ENCODE measurements around the gene HECTD1.

The HECTD1 gene

DNA sequence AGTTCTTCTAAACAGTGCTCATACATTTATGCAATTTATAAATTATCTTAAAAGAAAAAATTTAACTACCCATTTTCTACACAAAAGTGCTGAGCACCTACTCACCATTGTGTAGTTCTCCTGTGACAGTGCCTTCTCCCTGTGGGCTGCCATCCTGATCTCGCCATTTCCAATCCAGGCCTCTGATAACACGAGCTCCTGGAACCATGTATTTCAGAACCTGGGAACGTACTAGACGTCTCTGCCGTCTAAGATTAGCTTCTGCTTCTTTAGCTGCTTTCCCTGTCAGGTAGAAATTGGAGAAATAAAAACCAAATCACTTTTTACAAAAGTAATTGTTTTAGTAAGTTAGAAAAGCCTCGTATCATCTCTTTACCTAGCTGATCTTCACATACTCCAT is 74.5 kb downstream of the HECTD1 start:
- H3K4me3 ChIP-seq (ENCODE audit: low read depth in 1 of 5, low read length in 5 of 5) = no peak overlapping the region
- no peak overlapping the region for H3K9ac ChIP-seq (ENCODE audit: low read length in 5 of 5)
- no peak overlapping the region for H3K27ac ChIP-seq (ENCODE audit: low read depth, low read length)
- no peaks in the 10 kb centered on the region for H3K9me3 ChIP-seq (ENCODE audit: control insufficient read depth in 5 of 5, low read length in 5 of 5)
- H3K4me1 ChIP-seq (ENCODE audit: control insufficient read depth in 5 of 5, insufficient read depth in 5 of 5, low read length in 5 of 5) = peaks cover 0 to 1% (median 0%) of the 10 kb centered on the region in 5 donors
- H3K36me3 ChIP-seq (ENCODE audit: control insufficient read depth in 5 of 5, insufficient read depth in 5 of 5, low read length in 5 of 5) = peaks cover 43 to 83% (median 55%) of the 10 kb centered on the region in 5 donors
- no peaks in the 10 kb centered on the region for H3K27me3 ChIP-seq (ENCODE audit: control insufficient read depth in 5 of 5, insufficient read depth in 4 of 5, low read length in 5 of 5)

DNA sequence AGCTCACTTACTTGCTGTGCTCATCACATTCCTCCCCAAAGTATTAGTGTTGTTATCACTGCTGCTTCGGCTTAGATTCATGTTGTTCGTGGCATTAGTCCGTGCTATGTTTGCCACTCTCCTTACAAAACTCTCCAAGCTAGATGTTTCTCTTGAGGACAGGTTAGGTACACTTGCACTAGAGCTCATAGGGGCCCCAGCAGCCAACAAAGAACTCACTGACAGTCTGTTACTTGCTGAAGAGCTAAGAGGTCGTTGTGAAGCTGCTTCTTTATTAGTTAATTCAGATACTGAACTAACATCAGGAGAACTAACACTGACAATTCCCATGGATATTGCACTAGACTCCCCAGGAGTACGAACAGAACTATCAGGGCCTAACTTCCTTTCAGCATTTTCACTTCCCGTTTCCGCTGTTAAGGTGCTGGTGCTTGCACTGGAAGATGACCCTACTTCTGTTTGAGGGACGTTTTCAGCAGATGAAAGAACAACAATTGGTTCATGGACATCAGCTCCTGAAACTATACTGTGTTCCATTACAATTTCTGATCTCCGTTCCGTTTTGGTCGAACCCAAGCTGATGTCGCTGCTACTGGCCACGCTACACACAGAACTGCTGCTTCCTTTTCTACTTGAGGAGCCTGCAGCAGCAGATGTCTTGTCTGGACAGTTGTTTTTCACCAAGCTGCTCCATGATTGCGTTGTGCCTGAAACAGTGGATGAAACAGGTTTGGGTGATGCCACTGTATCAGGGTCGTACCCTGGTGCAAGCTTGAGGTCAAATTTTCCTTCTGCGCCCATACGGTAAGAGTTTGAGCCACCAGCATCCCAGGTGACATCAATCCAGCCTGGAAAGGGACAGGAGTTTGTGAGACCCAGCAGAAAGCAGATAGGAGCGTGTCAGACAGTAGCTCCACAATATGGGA is 78.7 kb downstream of the HECTD1 start:
- Histone ChIP-seq H3K4me1 (ENCODE audit: control insufficient read depth in 5 of 5, insufficient read depth in 5 of 5, low read length in 5 of 5) (no peaks in the 10 kb centered on the region), H3K4me3 (ENCODE audit: low read depth in 1 of 5, low read length in 5 of 5) (no peak overlapping the region), H3K9ac (ENCODE audit: low read length in 5 of 5) (peak overlapping the region in 1 of 5 donors; percentile 9), H3K9me3 (ENCODE audit: control insufficient read depth in 5 of 5, low read length in 5 of 5) (no peaks in the 10 kb centered on the region), H3K36me3 (ENCODE audit: control insufficient read depth in 5 of 5, insufficient read depth in 5 of 5, low read length in 5 of 5) (peaks cover 41 to 79% (median 51%) of the 10 kb centered on the region in 5 donors), H3K27ac (ENCODE audit: low read depth, low read length) (no peak overlapping the region), H3K27me3 (ENCODE audit: control insufficient read depth in 5 of 5, insufficient read depth in 4 of 5, low read length in 5 of 5) (no peaks in the 10 kb centered on the region)

DNA sequence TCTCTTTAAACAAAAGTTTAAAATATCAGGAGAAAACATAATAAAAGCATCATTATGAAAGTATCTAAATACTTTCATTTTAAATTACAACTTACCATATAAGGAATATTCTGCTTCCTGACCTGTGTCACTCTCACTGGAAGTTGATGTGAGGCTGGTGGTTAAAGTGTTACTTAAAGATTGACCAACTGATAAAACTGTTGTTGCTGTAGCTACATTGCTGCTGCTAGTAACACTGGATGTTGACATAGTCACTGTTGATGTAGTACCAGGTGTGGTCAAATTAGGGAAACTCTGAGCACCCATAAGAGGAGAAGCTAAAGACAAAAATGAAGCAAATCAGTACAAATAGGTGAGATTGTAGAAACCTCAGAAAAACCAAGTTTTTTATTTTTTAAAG is 79.9 kb downstream of the HECTD1 start:
- Histone ChIP-seq H3K4me3 (ENCODE audit: low read depth in 1 of 5, low read length in 5 of 5) (no peak overlapping the region), H3K9me3 (ENCODE audit: control insufficient read depth in 5 of 5, low read length in 5 of 5) (no peaks in the 10 kb centered on the region), H3K36me3 (ENCODE audit: control insufficient read depth in 5 of 5, insufficient read depth in 5 of 5, low read length in 5 of 5) (peaks cover 36 to 76% (median 58%) of the 10 kb centered on the region in 5 donors), H3K27ac (ENCODE audit: low read depth, low read length) (no peak overlapping the region), H3K27me3 (ENCODE audit: control insufficient read depth in 5 of 5, insufficient read depth in 4 of 5, low read length in 5 of 5) (no peaks in the 10 kb centered on the region), H3K9ac (ENCODE audit: low read length in 5 of 5) (no peak overlapping the region), H3K4me1 (ENCODE audit: control insufficient read depth in 5 of 5, insufficient read depth in 5 of 5, low read length in 5 of 5) (no peaks in the 10 kb centered on the region)

DNA sequence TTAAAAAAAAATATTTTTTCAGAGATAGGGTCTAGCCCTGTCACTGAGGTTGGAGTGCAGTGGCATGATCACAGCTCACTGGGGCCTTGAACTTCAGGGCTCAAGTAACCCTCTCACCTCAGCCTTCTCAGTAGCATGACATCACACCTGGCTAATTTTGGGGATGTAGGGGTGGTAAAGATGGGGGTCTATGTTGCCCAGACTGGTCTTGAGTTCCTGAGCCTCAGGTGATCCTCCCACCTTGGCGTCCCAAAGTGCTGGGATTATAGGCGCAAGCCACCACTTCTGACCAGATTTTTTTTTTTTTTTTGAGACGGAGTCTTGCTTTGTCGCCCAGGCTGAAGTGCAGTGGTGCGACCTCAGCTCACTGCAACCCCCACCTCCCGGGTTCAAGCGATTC is 80.9 kb downstream of the HECTD1 start:
- H3K36me3 ChIP-seq (ENCODE audit: control insufficient read depth in 5 of 5, insufficient read depth in 5 of 5, low read length in 5 of 5) = peaks cover 43 to 76% (median 58%) of the 10 kb centered on the region in 5 donors

DNA sequence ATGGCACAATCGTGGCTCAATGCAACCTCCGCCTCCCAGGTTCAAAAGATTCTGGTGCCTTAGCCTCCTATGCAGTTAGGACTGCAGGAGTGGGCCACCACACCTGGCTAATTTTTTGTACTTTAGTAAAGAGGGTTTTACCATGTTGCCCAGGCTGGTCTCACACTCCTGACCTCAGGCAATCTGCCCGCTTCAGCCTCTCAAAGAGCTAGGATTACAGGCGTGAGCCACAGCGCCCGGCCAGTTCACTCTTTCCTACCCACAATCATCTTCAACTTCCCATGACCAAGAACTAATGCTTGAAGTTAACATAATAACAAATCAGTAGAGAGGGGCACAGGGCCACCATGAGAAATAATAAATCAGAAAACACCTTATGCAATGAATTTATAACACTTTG is 82.4 kb downstream of the HECTD1 start:
- Histone ChIP-seq H3K36me3 (ENCODE audit: control insufficient read depth in 5 of 5, insufficient read depth in 5 of 5, low read length in 5 of 5) (peaks cover 53 to 78% (median 59%) of the 10 kb centered on the region in 5 donors), H3K27me3 (ENCODE audit: control insufficient read depth in 5 of 5, insufficient read depth in 4 of 5, low read length in 5 of 5) (no peaks in the 10 kb centered on the region), H3K9me3 (ENCODE audit: control insufficient read depth in 5 of 5, low read length in 5 of 5) (no peaks in the 10 kb centered on the region), H3K4me1 (ENCODE audit: control insufficient read depth in 5 of 5, insufficient read depth in 5 of 5, low read length in 5 of 5) (peaks cover 0 to 5% (median 0%) of the 10 kb centered on the region in 5 donors), H3K4me3 (ENCODE audit: low read depth in 1 of 5, low read length in 5 of 5) (no peak overlapping the region), H3K27ac (ENCODE audit: low read depth, low read length) (no peak overlapping the region), H3K9ac (ENCODE audit: low read length in 5 of 5) (no peak overlapping the region)

More for the DNA sequence above, 80.9 kb downstream of the HECTD1 start:
- Histone ChIP-seq H3K4me1 (ENCODE audit: control insufficient read depth in 5 of 5, insufficient read depth in 5 of 5, low read length in 5 of 5) (no peaks in the 10 kb centered on the region), H3K9ac (ENCODE audit: low read length in 5 of 5) (no peak overlapping the region), H3K4me3 (ENCODE audit: low read depth in 1 of 5, low read length in 5 of 5) (no peak overlapping the region), H3K27ac (ENCODE audit: low read depth, low read length) (no peak overlapping the region), H3K27me3 (ENCODE audit: control insufficient read depth in 5 of 5, insufficient read depth in 4 of 5, low read length in 5 of 5) (no peaks in the 10 kb centered on the region), H3K9me3 (ENCODE audit: control insufficient read depth in 5 of 5, low read length in 5 of 5) (no peaks in the 10 kb centered on the region)

DNA sequence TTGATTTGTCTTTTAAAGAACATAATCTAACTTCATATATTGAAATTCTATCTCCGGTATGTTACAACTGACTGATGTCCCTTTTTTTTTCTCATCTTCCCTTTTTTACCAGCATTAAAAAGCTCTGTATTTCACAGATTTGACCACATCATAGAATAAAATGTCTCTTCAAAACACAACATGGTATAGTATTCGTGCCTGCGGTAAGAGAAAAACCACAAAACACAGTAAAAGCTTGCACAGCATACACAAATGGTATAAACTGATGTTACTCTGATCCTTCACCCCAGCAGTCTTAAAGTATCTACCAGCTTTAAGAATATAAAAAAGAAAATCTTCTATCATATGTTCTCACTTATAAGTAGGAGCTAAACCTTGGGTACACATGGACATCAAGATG is 83.4 kb downstream of the HECTD1 start:
- Histone ChIP-seq H3K9me3 (ENCODE audit: control insufficient read depth in 5 of 5, low read length in 5 of 5) (no peaks in the 10 kb centered on the region), H3K36me3 (ENCODE audit: control insufficient read depth in 5 of 5, insufficient read depth in 5 of 5, low read length in 5 of 5) (peaks cover 56 to 81% (median 63%) of the 10 kb centered on the region in 5 donors), H3K4me1 (ENCODE audit: control insufficient read depth in 5 of 5, insufficient read depth in 5 of 5, low read length in 5 of 5) (peaks cover 0 to 5% (median 0%) of the 10 kb centered on the region in 5 donors), H3K27me3 (ENCODE audit: control insufficient read depth in 5 of 5, insufficient read depth in 4 of 5, low read length in 5 of 5) (no peaks in the 10 kb centered on the region), H3K27ac (ENCODE audit: low read depth, low read length) (no peak overlapping the region), H3K9ac (ENCODE audit: low read length in 5 of 5) (no peak overlapping the region), H3K4me3 (ENCODE audit: low read depth in 1 of 5, low read length in 5 of 5) (no peak overlapping the region)

DNA sequence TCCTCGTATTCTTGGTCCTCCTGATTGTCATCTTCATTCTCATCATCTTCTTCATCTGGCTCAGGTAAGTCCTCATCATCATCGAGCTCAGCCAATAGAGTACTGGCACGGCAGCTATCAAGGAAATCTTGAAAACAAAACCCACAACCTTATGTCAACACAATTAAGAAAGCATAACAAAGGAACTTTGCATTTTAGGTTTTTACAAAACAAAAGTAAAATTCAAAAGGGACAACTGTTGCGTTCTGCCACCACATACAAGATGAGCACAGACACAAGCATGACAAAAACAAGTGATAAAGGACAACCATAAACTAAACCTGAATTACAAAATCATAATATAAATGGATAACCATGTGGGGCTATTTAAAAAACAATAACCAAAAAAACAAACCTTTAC is 84.7 kb downstream of the HECTD1 start:
- Histone ChIP-seq H3K4me1 (ENCODE audit: control insufficient read depth in 5 of 5, insufficient read depth in 5 of 5, low read length in 5 of 5) (peaks cover 0 to 5% (median 0%) of the 10 kb centered on the region in 5 donors), H3K27ac (ENCODE audit: low read depth, low read length) (no peak overlapping the region), H3K4me3 (ENCODE audit: low read depth in 1 of 5, low read length in 5 of 5) (no peak overlapping the region), H3K9me3 (ENCODE audit: control insufficient read depth in 5 of 5, low read length in 5 of 5) (no peaks in the 10 kb centered on the region), H3K36me3 (ENCODE audit: control insufficient read depth in 5 of 5, insufficient read depth in 5 of 5, low read length in 5 of 5) (peaks cover 50 to 81% (median 58%) of the 10 kb centered on the region in 5 donors), H3K27me3 (ENCODE audit: control insufficient read depth in 5 of 5, insufficient read depth in 4 of 5, low read length in 5 of 5) (no peaks in the 10 kb centered on the region), H3K9ac (ENCODE audit: low read length in 5 of 5) (no peak overlapping the region)

DNA sequence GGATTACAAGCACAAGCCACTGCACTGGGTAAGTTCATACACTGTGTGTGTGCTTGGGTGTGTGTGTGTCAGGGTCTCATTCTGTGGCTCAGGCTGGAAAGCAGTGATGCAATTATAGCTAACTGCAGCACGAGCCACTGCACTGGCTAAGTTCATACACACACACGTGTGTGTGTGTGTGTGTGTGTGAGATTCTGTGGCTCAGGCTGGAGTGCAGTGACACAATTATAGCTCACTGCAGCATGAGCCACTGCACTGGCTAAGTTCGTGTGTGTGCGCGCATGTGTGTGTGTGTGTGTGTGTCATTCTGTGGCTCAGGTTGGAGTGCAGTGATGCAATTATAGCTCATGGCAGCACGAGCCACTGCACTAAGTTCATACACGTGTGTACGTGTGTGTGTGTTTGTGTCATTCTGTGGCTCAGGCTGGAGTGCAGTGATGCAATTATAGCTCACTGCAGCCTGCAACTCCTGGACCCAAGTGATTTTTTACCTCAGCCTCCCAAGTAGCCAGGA is 85.4 kb downstream of the HECTD1 start:
- Histone ChIP-seq H3K27ac (ENCODE audit: low read depth, low read length) (no peak overlapping the region), H3K4me3 (ENCODE audit: low read depth in 1 of 5, low read length in 5 of 5) (no peak overlapping the region), H3K4me1 (ENCODE audit: control insufficient read depth in 5 of 5, insufficient read depth in 5 of 5, low read length in 5 of 5) (peaks cover 0 to 5% (median 0%) of the 10 kb centered on the region in 5 donors), H3K9me3 (ENCODE audit: control insufficient read depth in 5 of 5, low read length in 5 of 5) (no peaks in the 10 kb centered on the region), H3K9ac (ENCODE audit: low read length in 5 of 5) (no peak overlapping the region), H3K36me3 (ENCODE audit: control insufficient read depth in 5 of 5, insufficient read depth in 5 of 5, low read length in 5 of 5) (peaks cover 52 to 82% (median 58%) of the 10 kb centered on the region in 5 donors), H3K27me3 (ENCODE audit: control insufficient read depth in 5 of 5, insufficient read depth in 4 of 5, low read length in 5 of 5) (no peaks in the 10 kb centered on the region)

DNA sequence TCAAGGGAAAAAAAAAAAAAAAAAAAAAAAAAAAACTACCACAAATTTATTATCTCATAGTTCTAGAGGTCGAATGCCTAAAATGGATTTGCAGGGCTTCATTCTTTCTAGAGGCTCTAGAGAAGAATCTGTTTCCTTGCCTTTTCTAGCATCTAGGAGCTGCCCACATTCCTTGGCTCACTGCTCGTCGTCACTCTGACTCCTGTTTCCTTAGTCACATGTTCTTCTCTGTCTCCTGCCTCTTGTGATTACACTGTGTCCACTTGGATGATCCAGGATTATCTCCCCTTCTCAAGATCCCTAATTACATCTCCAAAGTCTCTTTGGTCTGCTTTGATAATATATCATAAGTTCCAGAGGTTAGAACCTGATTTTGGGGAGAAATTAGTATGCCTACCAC is 88.7 kb downstream of the HECTD1 start:
- H3K36me3 ChIP-seq (ENCODE audit: control insufficient read depth in 5 of 5, insufficient read depth in 5 of 5, low read length in 5 of 5) = peaks cover 56 to 92% (median 76%) of the 10 kb centered on the region in 5 donors
- H3K4me3 ChIP-seq (ENCODE audit: low read depth in 1 of 5, low read length in 5 of 5) = no peak overlapping the region
- H3K4me1 ChIP-seq (ENCODE audit: control insufficient read depth in 5 of 5, insufficient read depth in 5 of 5, low read length in 5 of 5) = peaks cover 0 to 5% (median 0%) of the 10 kb centered on the region in 5 donors
- no peak overlapping the region for H3K27ac ChIP-seq (ENCODE audit: low read depth, low read length)
- no peak overlapping the region for H3K9ac ChIP-seq (ENCODE audit: low read length in 5 of 5)
- H3K9me3 ChIP-seq (ENCODE audit: control insufficient read depth in 5 of 5, low read length in 5 of 5) = no peaks in the 10 kb centered on the region
- H3K27me3 ChIP-seq (ENCODE audit: control insufficient read depth in 5 of 5, insufficient read depth in 4 of 5, low read length in 5 of 5) = no peaks in the 10 kb centered on the region

DNA sequence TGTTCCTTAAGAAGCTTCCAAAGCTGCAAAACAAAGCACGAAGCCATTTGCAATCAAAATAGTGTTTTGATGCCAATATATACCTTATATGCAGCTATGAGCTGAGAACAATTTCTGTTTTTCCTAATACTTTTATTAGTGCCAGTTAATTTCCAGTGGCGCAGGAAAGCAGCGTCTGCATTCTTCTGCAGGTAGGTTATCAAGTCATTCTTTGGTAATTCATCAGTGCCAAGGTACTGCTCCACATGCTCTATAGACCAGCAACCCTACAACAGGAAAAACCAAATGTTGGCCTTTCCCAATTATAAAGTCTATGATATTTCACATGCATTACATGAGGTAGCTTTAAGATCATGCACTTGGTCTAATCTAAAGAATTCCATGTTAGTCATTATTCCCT is 93.8 kb downstream of the HECTD1 start:
- Histone ChIP-seq H3K9me3 (ENCODE audit: control insufficient read depth in 5 of 5, low read length in 5 of 5) (no peaks in the 10 kb centered on the region), H3K36me3 (ENCODE audit: control insufficient read depth in 5 of 5, insufficient read depth in 5 of 5, low read length in 5 of 5) (peaks cover 46 to 92% (median 73%) of the 10 kb centered on the region in 5 donors), H3K4me1 (ENCODE audit: control insufficient read depth in 5 of 5, insufficient read depth in 5 of 5, low read length in 5 of 5) (peaks cover 0 to 2% (median 0%) of the 10 kb centered on the region in 5 donors), H3K4me3 (ENCODE audit: low read depth in 1 of 5, low read length in 5 of 5) (no peak overlapping the region), H3K27ac (ENCODE audit: low read depth, low read length) (no peak overlapping the region), H3K9ac (ENCODE audit: low read length in 5 of 5) (no peak overlapping the region), H3K27me3 (ENCODE audit: control insufficient read depth in 5 of 5, insufficient read depth in 4 of 5, low read length in 5 of 5) (no peaks in the 10 kb centered on the region)

Measured in subcutaneous abdominal adipose tissue (tissue), 5 donors.